ENCODE results near the gene LMBR1L. TPM values are rescaled to one million over a fixed set of nuclear protein-coding genes. Genes with fewer than 3 reads are reported as not detected.

LMBR1L gene
- total and polyA plus RNA-seq, 3 experiments from 2014 or later = 37.6 to 48.7 (median 47.2) TPM

- Histone ChIP-seq H3K4me3 (ENCODE audit: low read length) (no peak overlapping the region), H3K36me3 (ENCODE audit: insufficient read depth, low read length) (no peaks in the 10 kb centered on the region), H3K9me3 (ENCODE audit: low read length) (no peaks in the 10 kb centered on the region), H3K4me1 (ENCODE audit: insufficient read depth, low read length) (peaks cover 59% of the 10 kb centered on the region), H3K27ac (ENCODE audit: low read depth, low read length) (peak overlapping the region; percentile 52), H3K27me3 (ENCODE audit: insufficient read depth, low read length, poor library complexity, severe bottlenecking) (peaks cover 63% of the 10 kb centered on the region)
- Mint-ChIP-seq H3K4me3 (peak overlapping the region in 6 of 7 donors; percentile 26 to 85 (median 33)), H3K27me3 (peaks cover 60 to 63% of the 10 kb centered on the region in 2 donors), H3K36me3 (peaks cover 0 to 9% (median 6%) of the 10 kb centered on the region in 3 donors), H3K27ac (peak overlapping the region in 1 of 8 donors; percentile 55), H3K4me1 (peaks cover 46 to 66% (median 63%) of the 10 kb centered on the region in 3 donors), H3K9me3 (no peaks in the 10 kb centered on the region)
- POLR2A ChIA-PET = interaction anchor here (0.9 kb wide), 1 partner anchor 22 kb away, joined by 3 read pairs; the partner anchor contains the start of gene RHEBL1
- no peak for DNase-seq
- CTCF ChIA-PET = interaction anchor here (0.9 to 6.1 kb wide), 13 partner anchors 12 to 144 kb away, joined by 3 to 62 read pairs (median 5); partner anchors contain the start of genes RHEBL1, TUBA1A and TUBA1B
Measured at GRCh38 chr12:49091836-49092085, 18.9 kb downstream of the LMBR1L start.

GRCh38 chr12:49091056-49091835, 19.4 kb downstream of the LMBR1L start:
- Histone ChIP-seq H3K27ac (ENCODE audit: low read depth, low read length) (peak overlapping the region; percentile 52), H3K27me3 (ENCODE audit: insufficient read depth, low read length, poor library complexity, severe bottlenecking) (peaks cover 63% of the 10 kb centered on the region), H3K4me3 (ENCODE audit: low read length) (no peak overlapping the region), H3K9me3 (ENCODE audit: low read length) (no peaks in the 10 kb centered on the region), H3K4me1 (ENCODE audit: insufficient read depth, low read length) (peaks cover 59% of the 10 kb centered on the region), H3K36me3 (ENCODE audit: insufficient read depth, low read length) (no peaks in the 10 kb centered on the region)
- DNase-seq = no peak
- Mint-ChIP-seq H3K27ac (peak overlapping the region in 1 of 8 donors; percentile 22), H3K4me1 (peaks cover 46 to 68% (median 66%) of the 10 kb centered on the region in 3 donors), H3K27me3 (peaks cover 59 to 63% of the 10 kb centered on the region in 2 donors), H3K9me3 (no peaks in the 10 kb centered on the region), H3K36me3 (peaks cover 0 to 4% (median 3%) of the 10 kb centered on the region in 3 donors), H3K4me3 (peak overlapping the region in 5 of 7 donors; percentile 26 to 85 (median 34))
- ChIA-PET CTCF (interaction anchor here (0.6 to 6.1 kb wide), 14 partner anchors 11 to 221 kb away, joined by 3 to 62 read pairs (median 5); partner anchors contain the start of genes RHEBL1, TUBA1A and TUBA1B), POLR2A (no interaction called here)

- Mint-ChIP-seq H3K27ac (peak overlapping the region in 2 of 8 donors; percentile 43 to 84), H3K27me3 (peaks cover 53 to 59% of the 10 kb centered on the region in 2 donors), H3K4me3 (peak overlapping the region; percentile 63 to 89 (median 76)), H3K36me3 (no peaks in the 10 kb centered on the region), H3K4me1 (peaks cover 40 to 65% (median 63%) of the 10 kb centered on the region in 3 donors), H3K9me3 (no peaks in the 10 kb centered on the region)
- Histone ChIP-seq H3K27me3 (ENCODE audit: insufficient read depth, low read length, poor library complexity, severe bottlenecking) (peaks cover 63% of the 10 kb centered on the region), H3K9me3 (ENCODE audit: low read length) (no peaks in the 10 kb centered on the region), H3K4me3 (ENCODE audit: low read length) (peak overlapping the region; percentile 43), H3K36me3 (ENCODE audit: insufficient read depth, low read length) (no peaks in the 10 kb centered on the region), H3K27ac (ENCODE audit: low read depth, low read length) (no peak overlapping the region), H3K4me1 (ENCODE audit: insufficient read depth, low read length) (peaks cover 59% of the 10 kb centered on the region)
- DNase-seq = peak in 1 of 5 donors; percentile 18
- ChIA-PET CTCF (interaction anchor here (0.8 to 7.7 kb wide), 12 partner anchors 11 to 149 kb away, joined by 4 to 111 read pairs (median 22); partner anchors contain the start of genes LMBR1L, RHEBL1 and TUBA1B), POLR2A (interaction anchor here (1.4 to 2.2 kb wide), 2 partner anchors 21 to 41 kb away, joined by 3 to 18 read pairs; partner anchors contain the start of gene TUBA1B)
Measured at GRCh38 chr12:49089821-49090773, 20.6 kb downstream of the LMBR1L start.

GRCh38 chr12:49088932-49089330, 21.7 kb downstream of the LMBR1L start:
- peaks cover 35 to 57% (median 54%) of the 10 kb centered on the region in 3 donors for H3K4me1 Mint-ChIP-seq
- H3K27me3 Mint-ChIP-seq = peaks cover 49 to 53% of the 10 kb centered on the region in 2 donors
- peaks cover 51% of the 10 kb centered on the region for H3K27me3 ChIP-seq (ENCODE audit: insufficient read depth, low read length, poor library complexity, severe bottlenecking)
- H3K4me3 ChIP-seq (ENCODE audit: low read length) = no peak overlapping the region
- H3K4me3 Mint-ChIP-seq = peak overlapping the region in 1 of 7 donors; percentile 39
- H3K9me3 Mint-ChIP-seq = no peaks in the 10 kb centered on the region
- ChIA-PET CTCF (interaction anchor here (0.8 to 7.7 kb wide), 37 partner anchors 8 to 274 kb away, joined by 3 to 111 read pairs (median 7); partner anchors contain the start of genes DDN, KMT2D, LMBR1L and PRKAG1), POLR2A (interaction anchor here (0.6 to 2.2 kb wide), 5 partner anchors 19 to 99 kb away, joined by 3 to 18 read pairs (median 4); partner anchors contain the start of genes RHEBL1 and TUBA1B)
- no peak overlapping the region for H3K27ac ChIP-seq (ENCODE audit: low read depth, low read length)
- peaks cover 51% of the 10 kb centered on the region for H3K4me1 ChIP-seq (ENCODE audit: insufficient read depth, low read length)
- DNase-seq = no peak
- no peak overlapping the region for H3K27ac Mint-ChIP-seq
- H3K36me3 ChIP-seq (ENCODE audit: insufficient read depth, low read length) = no peaks in the 10 kb centered on the region
- H3K9me3 ChIP-seq (ENCODE audit: low read length) = no peaks in the 10 kb centered on the region
- no peaks in the 10 kb centered on the region for H3K36me3 Mint-ChIP-seq

- ChIA-PET POLR2A (interaction anchor here (0.5 to 2.2 kb wide), 8 partner anchors 14 to 147 kb away, joined by 3 to 18 read pairs (median 5); partner anchors contain the start of genes RHEBL1 and TUBA1B), CTCF (interaction anchor here (0.7 to 7.7 kb wide), 41 partner anchors 8 to 274 kb away, joined by 3 to 111 read pairs (median 5); partner anchors contain the start of genes DDN, KMT2D, LMBR1L and PRKAG1)
- peaks cover 45% of the 10 kb centered on the region for H3K27me3 ChIP-seq (ENCODE audit: insufficient read depth, low read length, poor library complexity, severe bottlenecking)
- H3K27ac ChIP-seq (ENCODE audit: low read depth, low read length) = no peak overlapping the region
- H3K4me3 ChIP-seq (ENCODE audit: low read length) = no peak overlapping the region
- Mint-ChIP-seq H3K27me3 (peaks cover 43 to 47% of the 10 kb centered on the region in 2 donors), H3K4me1 (peaks cover 29 to 51% (median 49%) of the 10 kb centered on the region in 3 donors), H3K4me3 (peak overlapping the region in 5 of 7 donors; percentile 31 to 47 (median 44)), H3K9me3 (no peaks in the 10 kb centered on the region), H3K27ac (peak overlapping the region in 2 of 8 donors; percentile 19 to 43), H3K36me3 (no peaks in the 10 kb centered on the region)
- no peaks in the 10 kb centered on the region for H3K9me3 ChIP-seq (ENCODE audit: low read length)
- DNase-seq = peak; percentile 55 to 79 (median 66)
- H3K4me1 ChIP-seq (ENCODE audit: insufficient read depth, low read length) = peaks cover 46% of the 10 kb centered on the region
- H3K36me3 ChIP-seq (ENCODE audit: insufficient read depth, low read length) = no peaks in the 10 kb centered on the region
Measured at GRCh38 chr12:49088150-49088931, 22.3 kb downstream of the LMBR1L start.

- Histone ChIP-seq H3K4me3 (ENCODE audit: low read length) (no peak overlapping the region), H3K27ac (ENCODE audit: low read depth, low read length) (no peak overlapping the region), H3K27me3 (ENCODE audit: insufficient read depth, low read length, poor library complexity, severe bottlenecking) (peaks cover 25% of the 10 kb centered on the region), H3K36me3 (ENCODE audit: insufficient read depth, low read length) (no peaks in the 10 kb centered on the region), H3K4me1 (ENCODE audit: insufficient read depth, low read length) (peaks cover 35% of the 10 kb centered on the region), H3K9me3 (ENCODE audit: low read length) (no peaks in the 10 kb centered on the region)
- peaks cover 30 to 33% of the 10 kb centered on the region in 2 donors for H3K27me3 Mint-ChIP-seq
- POLR2A ChIA-PET = interaction anchor here (1.0 kb wide), 1 partner anchor 45 kb away, joined by 4 read pairs; the partner anchor contains the start of gene TUBA1B
- H3K27ac Mint-ChIP-seq = no peak overlapping the region
- H3K9me3 Mint-ChIP-seq = no peaks in the 10 kb centered on the region
- no peak for DNase-seq
- CTCF ChIA-PET = interaction anchor here (1.0 to 7.7 kb wide), 7 partner anchors 13 to 150 kb away, joined by 3 to 111 read pairs (median 47); partner anchors contain the start of genes LMBR1L and TUBA1B
- H3K4me1 Mint-ChIP-seq = peaks cover 20 to 35% (median 33%) of the 10 kb centered on the region in 3 donors
- no peak overlapping the region for H3K4me3 Mint-ChIP-seq
- H3K36me3 Mint-ChIP-seq = no peaks in the 10 kb centered on the region
Measured at GRCh38 chr12:49086116-49086515, 24.5 kb downstream of the LMBR1L start.
